NCI-H1105 treated with DMSO at 0.1 percent for 48 hours (cell line): ENCODE measurements around the gene PARL.

Experiments used
- DNase-seq: peaks from one replicate; lab custom pipeline; 2025; lab: John Stamatoyannopoulos, UW

Gene PARL

GRCh38 chr3:183817639-183818038, 67.0 kb downstream of the PARL start:
- no peak for DNase-seq

GRCh38 chr3:183816681-183817510, 67.8 kb downstream of the PARL start:
- no peak for DNase-seq

- DNase-seq, result no peak
These were observed 68.7 kb downstream of the PARL start for GRCh38 chr3:183815951-183816475.

GRCh38 chr3:183815563-183815940, 69.1 kb downstream of the PARL start:
- no peak for DNase-seq

- DNase-seq, result no peak
These were observed 70.4 kb downstream of the PARL start for GRCh38 chr3:183814240-183814639.

- no peak for DNase-seq
These were observed 71.8 kb downstream of the PARL start for GRCh38 chr3:183812761-183813445.

GRCh38 chr3:183811638-183812037, 73.0 kb downstream of the PARL start:
- no peak for DNase-seq

- no peak for DNase-seq
These were observed 73.8 kb downstream of the PARL start for GRCh38 chr3:183810643-183811594.

GRCh38 chr3:183809270-183809669, 75.4 kb downstream of the PARL start:
- DNase-seq, result no peak

GRCh38 chr3:183808355-183808754, 76.3 kb downstream of the PARL start:
- DNase-seq, result no peak

- no peak for DNase-seq
These were observed 76.8 kb downstream of the PARL start for GRCh38 chr3:183807881-183808280.

GRCh38 chr3:183807209-183807728, 77.4 kb downstream of the PARL start:
- DNase-seq, result no peak

GRCh38 chr3:183802989-183803388, 81.7 kb downstream of the PARL start:
- no peak for DNase-seq

GRCh38 chr3:183801601-183802000, 83.1 kb downstream of the PARL start:
- DNase-seq, result no peak

GRCh38 chr3:183800243-183800863, 84.3 kb downstream of the PARL start:
- DNase-seq, result no peak

- no peak for DNase-seq
These were observed 85.2 kb downstream of the PARL start for GRCh38 chr3:183799461-183799860.

GRCh38 chr3:183797996-183798395, 86.7 kb downstream of the PARL start:
- no peak for DNase-seq

- no peak for DNase-seq
These were observed 88.3 kb downstream of the PARL start for GRCh38 chr3:183796372-183796771.

GRCh38 chr3:183794452-183794851, 90.2 kb downstream of the PARL start:
- no peak for DNase-seq

- DNase-seq, result no peak
These were observed 91.7 kb downstream of the PARL start for GRCh38 chr3:183792976-183793375.

- no peak for DNase-seq
These were observed 94.0 kb downstream of the PARL start for GRCh38 chr3:183790700-183791099.
